Right lobe of liver (tissue), 6 donors: ENCODE data around the gene ASPSCR1. TPM values are rescaled to one million over a fixed set of nuclear protein-coding genes. Genes with fewer than 3 reads are reported as not detected.

Experiments used
- ATAC-seq, 4 donors: fragments of 200-7000 bp; cut with Tn5 transposase; one replicate each; pipeline ENCODE4 v1.9.1; 2020; ENCODE audit warnings: mild to moderate bottlenecking in 4 of 4, moderate library complexity in 4 of 4
- DNase-seq, 3 donors: peaks; one replicate each; pipeline ENCODE4 v3.0.0-alpha.2; 2020
- H3K27ac ChIP-seq, 3 donors: fragments of 200-600 bp; one replicate each; pipeline ENCODE4 v1.8.0; 2022
- H3K27me3 ChIP-seq, 2 donors: fragments of 200-600 bp; one replicate each; pipeline ENCODE4 v1.8.0; 2022
- H3K36me3 ChIP-seq, 4 donors: fragments of 200-600 bp; sonication (generic) in 1 of 4; one replicate each; pipeline versions ENCODE4 v1.5.1 to v1.8.0; 2017 to 2022; ENCODE audit warnings: control low read depth in 1 of 4
- H3K4me1 ChIP-seq, 4 donors: fragments of 200-600 bp; sonication (generic) in 1 of 4; one replicate each; pipeline versions ENCODE4 v1.5.1 to v1.8.0; 2017 to 2022; ENCODE audit warnings: control low read depth in 1 of 4
- H3K4me3 ChIP-seq, 3 donors: fragments of 200-600 bp; one replicate each; pipeline ENCODE4 v1.8.0; 2022
- H3K9me3 ChIP-seq, 4 donors: fragments of 200-600 bp; sonication (generic) in 1 of 4; one replicate each; pipeline versions ENCODE4 v1.5.1 to v1.8.0; 2017 to 2022; ENCODE audit warnings: control low read depth in 1 of 4
- POLR2A ChIP-seq: fragments of 450-650 bp; IDR thresholded peaks from one replicate; pipeline ENCODE4 v1.6.1; 2017; ENCODE audit warnings: antibody characterized with exemption, mild to moderate bottlenecking
- WGBS: methylation state at CpG from one replicate; pipeline ENCODE4 v1.1.6; 2018; ENCODE audit warnings: low coverage, low lambda C conversion rate; ENCODE audit not compliant: insufficient coverage; ENCODE audit errors: missing lambda C conversion rate; 5-methylcytosine and 5-hydroxymethylcytosine counted together
- intact Hi-C, 2 donors: fragments of 100-400 bp; cut with DNase I; formaldehyde crosslinking; loops; one replicate each; pipeline versions ENCODE4 v1.11.2 to v1.14.1; 2022
- total RNA-seq, 6 experiments: library from RNA; depleted of rRNA in 2 of 6; stranded (reverse); fragments of >200 nt in 2 of 6; fragmentation: NEBNext Ultra II Directional in 3 of 6; extraction: Animal tissue kit (Norgen Biotek cat#: 25700) in 3 of 6; gene quantifications; one replicate each; pipeline versions ENCODE4 v1.1.0 to v1.2.4, GENCODE V29; 2016 to 2023
- TF ChIP-seq, protein P1 (sequence below), 4 donors: fragments of 200-600 bp in 3 of 4; fragments of 450-650 bp in 1 of 4; IDR thresholded peaks; one replicate each; pipeline versions ENCODE4 v1.5.1 to v1.8.0; 2016 to 2022; ENCODE audit warnings: antibody characterized with exemption in 4 of 4, mild to moderate bottlenecking in 2 of 4
- donor health status: DM: no; HTN: yes; CAD: no.
- donor health status: DM: no; HTN: no; CAD: no.
- donor health status: DM: no; HTN: no; CAD: no.
- donor health status: DM: no; HTN: yes; CAD: no.
- donor health status: DM: no; HTN: yes; CAD: no.

ASPSCR1 gene
- total RNA-seq, 6 experiments from 2014 or later: 24.4 to 55.6 (median 32.9) TPM

- no peaks in the 10 kb centered on the region for H3K9me3 ChIP-seq
- intact Hi-C loops: no loop called here
- no peaks in the 10 kb centered on the region for H3K27me3 ChIP-seq
- no peak overlapping the region for H3K27ac ChIP-seq
- DNase-seq: peak in 1 of 3 donors; percentile 47
- no CpG with 5 or more reads among the region's 14 CpGs for WGBS
- H3K4me1 ChIP-seq: peaks cover 0 to 17% (median 6%) of the 10 kb centered on the region in 4 donors
- peaks cover 0 to 57% (median 4%) of the 10 kb centered on the region in 4 donors for H3K36me3 ChIP-seq
- TF ChIP-seq, protein P1, sequence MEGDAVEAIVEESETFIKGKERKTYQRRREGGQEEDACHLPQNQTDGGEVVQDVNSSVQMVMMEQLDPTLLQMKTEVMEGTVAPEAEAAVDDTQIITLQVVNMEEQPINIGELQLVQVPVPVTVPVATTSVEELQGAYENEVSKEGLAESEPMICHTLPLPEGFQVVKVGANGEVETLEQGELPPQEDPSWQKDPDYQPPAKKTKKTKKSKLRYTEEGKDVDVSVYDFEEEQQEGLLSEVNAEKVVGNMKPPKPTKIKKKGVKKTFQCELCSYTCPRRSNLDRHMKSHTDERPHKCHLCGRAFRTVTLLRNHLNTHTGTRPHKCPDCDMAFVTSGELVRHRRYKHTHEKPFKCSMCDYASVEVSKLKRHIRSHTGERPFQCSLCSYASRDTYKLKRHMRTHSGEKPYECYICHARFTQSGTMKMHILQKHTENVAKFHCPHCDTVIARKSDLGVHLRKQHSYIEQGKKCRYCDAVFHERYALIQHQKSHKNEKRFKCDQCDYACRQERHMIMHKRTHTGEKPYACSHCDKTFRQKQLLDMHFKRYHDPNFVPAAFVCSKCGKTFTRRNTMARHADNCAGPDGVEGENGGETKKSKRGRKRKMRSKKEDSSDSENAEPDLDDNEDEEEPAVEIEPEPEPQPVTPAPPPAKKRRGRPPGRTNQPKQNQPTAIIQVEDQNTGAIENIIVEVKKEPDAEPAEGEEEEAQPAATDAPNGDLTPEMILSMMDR (IDR thresholded peaks at IDR 0.05): no peak
- no peak for TF ChIP-seq POLR2A
- ATAC-seq: no peak
- no peak overlapping the region for H3K4me3 ChIP-seq
Measured at GRCh38 chr17:82060614-82061013, 83.2 kb downstream of the ASPSCR1 start.

DNA sequence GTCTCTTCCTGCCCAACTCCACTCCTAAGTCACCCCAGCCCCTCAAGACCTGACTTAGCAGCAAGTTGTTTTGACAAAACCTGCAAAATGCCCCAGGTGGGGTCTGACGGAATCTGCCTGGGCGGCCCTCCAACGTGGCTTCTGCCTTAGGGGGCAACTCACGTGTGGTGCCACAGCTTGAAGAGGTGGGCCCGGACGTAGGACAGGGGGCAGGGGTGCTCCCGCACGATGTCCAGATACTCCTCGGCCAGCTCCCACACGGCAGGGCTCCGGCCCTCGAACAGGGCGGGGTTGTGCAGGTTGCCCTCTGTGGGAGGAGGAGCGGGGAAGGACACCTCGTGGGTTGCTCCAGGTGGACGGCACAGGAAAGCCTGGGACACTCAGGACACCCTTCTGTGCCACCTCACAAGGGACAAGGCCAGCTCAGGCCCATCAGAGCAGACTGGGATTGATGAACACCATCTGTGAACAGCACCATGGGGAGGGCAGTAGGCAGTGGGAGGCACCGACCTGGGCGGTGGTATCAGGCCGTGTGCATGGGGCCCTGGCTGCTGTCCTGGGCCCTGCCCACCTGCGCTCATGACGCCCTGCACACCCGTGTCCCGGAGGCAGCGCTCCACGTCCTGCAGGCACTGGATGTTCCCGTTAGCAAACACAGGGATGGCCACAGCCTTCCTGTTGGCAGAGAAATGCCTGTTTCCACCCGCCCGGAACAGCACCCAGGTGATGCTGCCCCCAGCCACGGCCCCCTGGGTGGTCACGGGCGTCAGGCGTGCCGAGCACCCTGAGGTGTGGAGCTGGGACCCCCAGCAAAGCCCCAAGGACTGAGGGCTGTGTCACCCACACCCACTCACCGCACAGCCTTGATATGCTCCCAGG lies 83.9 kb downstream of the ASPSCR1 start:
- Histone ChIP-seq H3K9me3 (no peaks in the 10 kb centered on the region), H3K4me1 (peaks cover 0 to 17% (median 6%) of the 10 kb centered on the region in 4 donors), H3K4me3 (no peak overlapping the region), H3K27me3 (no peaks in the 10 kb centered on the region), H3K36me3 (peaks cover 0 to 52% (median 4%) of the 10 kb centered on the region in 4 donors), H3K27ac (no peak overlapping the region)
- intact Hi-C loops: no loop called here
- WGBS: 90% methylated on average over 2 of the region's 34 CpGs
- ATAC-seq (no peak), DNase-seq (peak in 1 of 3 donors; percentile 50)
- TF ChIP-seq, protein P1 (IDR thresholded peaks at IDR 0.05): no peak
- no peak for TF ChIP-seq POLR2A

DNA sequence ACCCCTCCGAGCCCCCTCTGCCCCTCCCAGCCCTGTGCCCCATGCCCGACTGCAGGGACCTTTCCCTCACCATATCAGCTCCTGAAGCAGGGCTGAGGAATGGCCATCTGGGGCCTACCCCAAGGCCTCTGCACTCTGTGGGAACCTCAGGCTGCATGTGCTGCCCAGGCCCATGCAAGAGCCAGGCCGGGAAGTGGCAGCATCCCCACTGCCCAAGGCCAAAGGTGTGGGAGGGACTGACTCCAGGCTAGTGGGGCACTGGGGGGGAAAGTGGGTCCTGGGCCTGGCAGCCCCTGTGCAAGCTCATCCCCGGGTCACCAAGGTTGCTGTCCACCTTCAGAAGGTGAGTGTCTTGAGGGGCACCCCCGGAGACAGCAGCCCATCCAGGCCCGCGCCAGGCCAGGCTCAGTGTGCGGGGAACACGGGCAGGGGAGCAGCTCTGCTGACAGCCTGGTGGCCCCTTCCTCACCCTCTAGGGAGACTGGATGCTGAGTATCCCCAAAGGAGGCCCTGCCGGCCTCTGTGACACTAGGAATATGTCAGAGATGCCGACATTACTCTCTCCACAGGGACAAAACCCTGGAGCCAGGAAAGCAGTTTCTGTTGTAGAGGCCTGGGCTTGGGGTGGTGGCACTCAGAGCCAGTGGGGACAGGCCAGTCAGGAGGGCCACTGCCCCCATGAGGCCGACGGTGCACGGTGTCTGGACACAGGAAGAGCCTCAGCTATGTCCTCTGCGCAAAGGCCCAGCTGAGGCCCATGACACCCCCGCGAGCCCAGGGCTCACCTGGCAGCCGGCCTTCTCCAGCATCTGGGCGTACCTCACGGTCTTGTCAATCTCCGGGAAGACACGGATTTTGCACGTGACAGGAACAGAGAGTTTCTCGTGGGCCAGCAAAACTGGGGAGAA lies 84.9 kb downstream of the ASPSCR1 start:
- Histone ChIP-seq H3K27me3 (no peaks in the 10 kb centered on the region), H3K4me3 (no peak overlapping the region), H3K9me3 (no peaks in the 10 kb centered on the region), H3K36me3 (peaks cover 0 to 42% (median 4%) of the 10 kb centered on the region in 4 donors), H3K4me1 (peaks cover 0 to 17% (median 6%) of the 10 kb centered on the region in 4 donors), H3K27ac (no peak overlapping the region)
- intact Hi-C loops: no loop called here
- WGBS: 78% methylated on average over 4 of the region's 24 CpGs
- TF ChIP-seq, protein P1 (IDR thresholded peaks at IDR 0.05): peak in 1 of 4 donors; percentile 5
- no peak for TF ChIP-seq POLR2A
- ATAC-seq (no peak), DNase-seq (peak in 1 of 3 donors; percentile 44)

DNA sequence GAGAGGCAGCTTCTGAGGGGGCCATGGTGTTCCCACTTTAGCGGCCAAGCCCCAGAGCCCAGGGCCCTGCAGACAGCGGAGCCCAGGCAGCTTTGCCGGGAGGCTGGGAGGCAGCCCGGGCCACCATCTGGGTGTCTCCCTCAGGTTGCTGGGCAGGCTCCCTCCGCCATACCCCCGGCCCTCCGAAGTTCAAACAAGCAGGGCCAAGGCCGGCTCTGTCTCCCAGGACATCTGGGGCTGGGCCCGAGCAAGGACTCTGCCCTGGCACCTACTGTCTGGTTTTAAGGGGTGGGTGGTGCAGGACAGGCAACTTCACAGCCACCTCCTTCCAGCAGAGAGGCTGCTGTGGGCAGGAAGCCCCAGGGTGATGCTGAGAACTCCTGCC lies 85.5 kb downstream of the ASPSCR1 start:
- Histone ChIP-seq H3K36me3 (peaks cover 0 to 35% (median 4%) of the 10 kb centered on the region in 4 donors), H3K27ac (no peak overlapping the region), H3K27me3 (no peaks in the 10 kb centered on the region), H3K4me1 (peaks cover 0 to 17% (median 6%) of the 10 kb centered on the region in 4 donors), H3K4me3 (no peak overlapping the region), H3K9me3 (no peaks in the 10 kb centered on the region)
- intact Hi-C loops: no loop called here
- no peak for DNase-seq
- ATAC-seq: no peak
- WGBS: no CpG with 5 or more reads among the region's 9 CpGs
- no peak for TF ChIP-seq POLR2A
- TF ChIP-seq, protein P1 (IDR thresholded peaks at IDR 0.05): no peak
